Non-pigmented ciliary epithelial cell (primary cell): Measurements from ENCODE around the gene UNK.
"Not testable (repeated sequence)": the region's sequence is repeated elsewhere in the genome, so short reads cannot be mapped to it uniquely, and the experiment has no call there.

Source experiments
- DNase-seq: peaks from one replicate; pipeline ENCODE4 v3.0.0-alpha.2; 2010; ENCODE audit warnings: low read depth

Gene UNK

DNA sequence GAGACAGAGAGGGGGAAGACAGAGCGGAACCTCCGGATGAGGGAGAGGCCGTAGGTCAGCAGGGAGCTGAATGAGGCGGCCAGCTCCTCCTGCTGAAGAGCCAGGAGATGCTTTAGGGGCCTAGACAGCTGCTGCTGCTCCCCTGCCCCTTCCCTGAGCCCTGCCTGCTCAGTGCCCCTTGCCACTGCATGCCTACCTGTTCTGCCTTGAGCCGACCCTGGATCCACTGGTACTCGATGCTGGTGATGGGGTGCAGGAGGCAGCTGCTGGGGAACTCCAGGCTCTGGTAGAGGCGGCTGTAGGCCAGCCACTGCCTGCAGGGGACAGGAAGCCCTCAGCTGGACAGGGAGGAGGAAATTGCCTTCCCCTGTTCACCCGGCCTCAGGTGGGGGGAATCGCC is 52.0 kb downstream of the UNK start:
- DNase-seq, result no peak

DNA sequence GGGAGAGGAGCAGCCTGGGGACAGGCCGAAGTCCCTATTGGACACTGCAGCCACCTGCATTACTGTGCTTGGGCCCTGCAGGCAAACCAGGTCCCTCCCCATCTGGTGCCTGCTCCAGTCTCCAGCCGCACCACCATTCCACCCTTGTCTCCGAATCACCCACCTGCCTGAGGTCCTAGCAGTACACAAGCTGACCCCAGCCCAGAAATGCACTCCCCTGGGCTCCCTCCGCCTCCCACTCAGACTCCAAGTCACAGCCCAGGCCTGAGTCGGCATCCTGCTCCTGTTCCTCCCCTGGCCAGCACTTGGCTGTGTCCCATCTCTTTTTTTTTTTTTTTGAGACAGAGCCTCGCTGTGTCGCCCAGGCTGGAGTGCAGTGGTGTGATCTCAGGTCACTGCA is 53.3 kb downstream of the UNK start:
- DNase-seq, result no peak

DNA sequence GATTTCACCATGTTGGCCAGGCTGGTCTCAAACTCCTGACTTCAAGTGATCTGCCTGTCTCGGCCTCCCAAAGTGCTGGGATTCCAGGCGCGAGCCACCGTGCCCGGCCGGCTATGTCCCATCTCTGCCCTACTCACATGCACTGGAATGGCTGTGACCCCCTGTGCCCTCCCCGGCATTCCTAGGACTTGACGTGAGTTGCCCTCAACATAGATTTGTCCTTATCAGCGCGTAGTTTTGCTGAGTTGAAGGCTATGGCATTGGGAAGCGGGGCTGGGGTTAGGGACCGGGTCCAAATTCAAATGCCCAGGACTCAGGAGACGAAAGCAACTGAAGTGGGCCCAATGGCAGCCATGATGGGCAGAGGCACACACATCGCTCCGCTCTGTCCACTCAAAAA is 53.8 kb downstream of the UNK start:
- no peak for DNase-seq

DNA sequence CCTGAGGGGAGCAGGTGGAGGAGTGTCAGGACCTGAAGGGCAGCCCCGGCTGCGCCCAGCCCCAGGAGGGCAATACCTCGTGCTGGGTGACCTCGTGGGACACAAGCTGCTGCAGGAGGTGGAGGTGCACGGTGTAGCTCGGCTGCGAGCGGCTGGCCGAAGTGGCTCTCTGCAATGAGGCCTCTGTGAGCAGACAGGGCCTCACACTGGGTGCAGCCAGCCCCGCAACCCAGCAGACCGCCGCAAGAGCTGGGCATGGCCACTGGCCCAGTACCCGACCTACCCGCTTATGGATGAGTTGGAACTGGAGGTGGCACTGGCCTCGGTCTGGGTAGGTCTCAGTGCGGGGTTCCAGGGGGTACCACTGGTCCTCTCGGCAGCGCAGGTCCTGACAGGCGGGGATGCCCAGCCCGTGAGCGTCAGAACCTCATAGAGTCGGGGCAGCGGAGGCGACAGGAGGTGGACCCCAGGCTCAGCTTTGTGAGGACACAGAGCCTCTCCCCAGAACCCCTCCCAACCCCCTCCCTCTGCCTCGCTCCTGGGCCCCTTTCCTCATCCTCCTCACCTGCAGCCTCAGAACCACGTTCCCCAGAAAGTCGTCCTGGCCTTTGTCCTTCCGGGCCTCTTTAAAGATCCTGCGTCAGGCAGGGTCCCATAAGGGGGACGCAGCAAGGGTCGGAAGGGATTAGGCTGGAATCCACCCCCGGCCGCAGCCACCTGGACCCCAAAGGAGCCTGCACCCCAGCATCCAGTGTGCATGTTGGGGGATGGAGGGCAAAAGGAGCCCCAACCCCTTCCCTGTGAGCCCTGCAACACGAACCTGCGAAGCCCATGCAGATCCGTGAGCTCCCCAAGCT is 55.6 kb downstream of the UNK start:
- DNase-seq, result no peak

DNA sequence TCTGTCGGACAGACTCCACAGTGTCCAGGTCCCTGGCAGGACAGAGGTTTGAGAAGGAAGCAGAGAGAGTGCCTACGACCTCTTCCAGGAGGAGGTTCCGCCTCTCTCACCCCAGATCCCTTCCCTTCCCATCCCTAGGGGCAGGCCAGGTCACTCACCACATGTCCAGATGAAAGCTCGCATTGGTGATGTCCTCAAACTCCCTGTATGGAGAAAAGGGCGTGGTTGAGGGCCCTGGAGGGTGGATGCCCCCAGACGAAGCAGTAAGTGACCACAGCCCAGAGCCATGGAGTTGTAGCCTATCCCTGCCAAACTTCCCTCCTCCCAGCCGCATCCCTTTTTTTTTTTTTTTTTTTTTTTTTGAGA is 56.2 kb downstream of the UNK start:
- no peak for DNase-seq

DNA sequence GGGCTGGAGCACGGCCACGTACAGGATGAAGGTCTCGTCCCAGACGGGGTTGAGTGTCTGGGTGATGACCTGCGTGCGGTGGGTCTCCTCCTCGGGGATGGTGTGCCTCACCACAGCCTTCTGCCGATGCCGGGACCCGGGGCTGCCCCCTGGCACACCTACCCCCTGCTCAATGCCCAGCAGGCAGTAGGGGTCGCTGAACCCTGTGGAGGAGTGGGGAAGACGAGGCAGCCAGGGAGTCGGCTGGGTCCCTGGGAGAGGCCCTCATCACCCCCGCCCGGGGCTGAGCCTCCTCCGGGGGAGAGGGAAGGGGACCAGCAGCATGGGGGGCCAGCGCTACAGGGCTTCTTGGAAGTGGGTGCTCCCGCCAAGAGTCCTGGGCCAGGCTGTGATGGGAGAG is 57.8 kb downstream of the UNK start:
- DNase-seq, result no peak

DNA sequence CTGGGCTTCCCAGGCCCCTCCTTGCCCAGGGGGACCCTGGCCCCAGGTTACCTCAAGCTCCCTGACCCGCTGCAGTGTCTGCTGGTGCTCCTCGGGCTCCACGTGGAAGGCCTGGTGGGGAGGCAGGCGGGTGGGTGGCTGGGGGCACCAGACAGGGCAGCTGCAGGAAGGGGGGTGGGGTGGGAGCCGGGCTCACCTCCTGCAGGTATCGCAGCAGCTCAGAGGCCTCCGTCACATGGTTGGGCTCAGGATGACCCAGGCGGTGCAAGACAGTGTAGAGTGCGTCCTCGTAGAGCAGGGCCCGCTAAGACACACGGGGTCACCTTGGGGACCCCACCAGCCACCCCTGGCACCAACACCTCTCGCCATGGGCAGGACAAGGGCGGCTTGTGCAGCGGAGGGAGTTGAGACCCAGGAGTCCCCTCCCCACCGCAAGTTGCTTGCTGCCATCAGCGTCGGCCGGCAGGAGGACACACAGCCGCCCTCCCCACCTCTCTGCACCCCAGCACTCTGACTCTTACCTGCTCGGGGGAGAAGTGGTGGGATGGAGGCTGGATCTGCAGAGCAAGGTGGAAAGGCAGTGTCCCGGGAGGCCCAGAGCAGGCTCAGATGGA is 58.5 kb downstream of the UNK start:
- no peak for DNase-seq

DNA sequence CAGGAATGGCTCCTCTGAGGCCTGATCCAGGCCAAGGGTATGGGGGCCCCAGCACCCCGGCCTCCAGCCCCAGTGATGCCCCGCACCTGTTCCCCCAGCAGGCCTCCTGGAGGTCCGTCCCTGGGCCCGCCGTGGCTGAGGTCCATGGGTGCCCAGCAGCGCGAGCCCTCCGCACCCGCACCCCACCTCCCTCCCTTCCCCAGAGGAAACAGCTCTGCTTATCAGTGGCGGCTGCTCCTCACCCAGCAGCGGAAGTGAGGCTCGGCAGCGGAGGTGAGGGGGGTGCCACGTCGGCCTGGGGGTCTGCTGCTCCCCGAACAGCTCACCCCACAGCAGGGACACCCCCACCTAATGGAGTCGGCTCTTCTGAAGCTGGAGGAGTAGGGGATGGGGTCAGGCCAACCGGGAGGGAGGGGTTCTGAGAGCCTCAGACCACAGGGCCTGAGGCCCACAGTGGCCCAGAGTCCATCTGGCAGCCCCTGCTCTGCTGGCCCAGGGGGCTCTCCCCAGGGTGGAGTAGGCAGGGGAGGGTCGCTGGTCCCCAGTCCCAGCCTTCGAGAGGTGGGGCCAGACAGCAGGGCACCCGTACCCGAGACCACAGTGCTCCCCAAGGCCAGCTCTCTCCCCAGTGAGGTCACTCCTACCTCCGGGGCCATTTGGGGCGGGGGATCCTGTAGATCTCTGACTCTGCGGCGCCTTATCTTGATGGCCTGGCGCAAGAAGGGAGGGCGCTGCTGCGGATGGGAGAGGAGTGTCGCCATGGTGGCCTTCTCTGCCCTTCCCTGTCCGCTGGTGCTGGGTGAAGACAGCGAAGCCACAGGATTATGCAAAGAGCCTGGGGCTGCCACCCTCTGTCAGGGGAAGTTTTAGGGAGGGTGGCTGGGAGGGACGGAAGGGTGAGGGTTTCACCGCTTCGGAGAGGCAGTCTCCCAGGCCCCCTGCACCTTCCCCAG is 59.2 kb downstream of the UNK start, which contains the start of gene UNC13D:
UNC13D (minus strand) TSS at position 828 of the 953 bp plus-strand sequence; CDS start at position 761, 67 bp downstream.
- no peak for DNase-seq

DNA sequence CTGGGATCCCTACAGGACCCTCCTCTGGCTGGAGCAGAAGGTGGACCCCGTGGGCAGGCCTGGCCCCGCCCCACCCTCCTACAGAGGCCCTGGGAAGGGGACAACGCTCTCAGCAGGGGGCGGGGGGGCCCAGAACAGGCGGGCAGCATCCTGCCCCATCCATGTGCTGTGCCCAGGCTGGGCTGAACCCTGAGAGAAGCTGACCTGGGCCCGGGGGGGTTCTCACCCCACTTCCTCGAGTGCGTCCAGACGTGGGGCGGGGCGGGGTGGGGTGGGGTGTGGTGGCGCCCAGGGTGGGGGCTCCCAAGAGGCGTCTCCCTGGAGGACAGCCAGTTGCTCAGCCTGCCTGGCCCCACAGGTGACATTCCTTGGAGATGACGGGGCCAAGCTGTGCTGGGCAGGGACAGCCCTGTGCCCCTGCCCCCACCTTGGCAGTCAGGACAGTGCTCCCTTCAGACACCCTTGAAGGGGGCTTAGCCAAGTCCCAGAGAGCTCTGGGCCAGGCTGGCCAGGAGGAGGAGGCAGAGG is 60.0 kb downstream of the UNK start:
- no peak for DNase-seq

DNA sequence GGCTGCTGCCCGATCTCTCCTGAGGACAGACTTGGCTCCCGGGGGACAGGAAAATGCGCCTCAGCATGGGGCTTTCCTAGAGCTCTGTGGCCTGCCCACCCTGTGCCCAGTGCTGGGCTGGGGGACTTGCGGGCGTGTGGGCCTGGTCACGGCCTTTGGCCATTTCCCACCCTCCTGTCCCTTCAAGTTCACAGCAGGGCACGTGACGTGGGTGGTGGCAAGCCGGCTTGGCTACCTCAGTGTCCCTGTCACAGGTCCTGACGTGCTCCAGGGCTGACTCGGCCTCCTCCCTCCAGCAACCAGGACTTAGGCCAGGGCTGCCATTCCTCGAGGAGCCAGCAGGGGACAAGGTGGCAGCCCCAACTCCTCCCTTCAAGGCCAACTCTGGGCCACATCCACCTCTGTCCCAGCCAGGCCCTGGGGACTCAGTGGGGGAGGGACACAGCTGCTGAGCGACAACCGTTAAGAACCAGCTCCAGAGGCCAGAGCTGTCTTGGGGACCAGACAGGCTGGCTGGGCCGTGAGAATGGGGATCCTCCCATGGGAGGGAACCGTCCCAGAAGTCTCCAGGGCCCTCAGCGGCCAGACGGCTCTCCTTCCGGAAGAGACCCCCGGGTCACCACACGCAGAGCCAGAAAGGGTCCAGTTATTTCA is 60.6 kb downstream of the UNK start:
- DNase-seq, result no peak

DNA sequence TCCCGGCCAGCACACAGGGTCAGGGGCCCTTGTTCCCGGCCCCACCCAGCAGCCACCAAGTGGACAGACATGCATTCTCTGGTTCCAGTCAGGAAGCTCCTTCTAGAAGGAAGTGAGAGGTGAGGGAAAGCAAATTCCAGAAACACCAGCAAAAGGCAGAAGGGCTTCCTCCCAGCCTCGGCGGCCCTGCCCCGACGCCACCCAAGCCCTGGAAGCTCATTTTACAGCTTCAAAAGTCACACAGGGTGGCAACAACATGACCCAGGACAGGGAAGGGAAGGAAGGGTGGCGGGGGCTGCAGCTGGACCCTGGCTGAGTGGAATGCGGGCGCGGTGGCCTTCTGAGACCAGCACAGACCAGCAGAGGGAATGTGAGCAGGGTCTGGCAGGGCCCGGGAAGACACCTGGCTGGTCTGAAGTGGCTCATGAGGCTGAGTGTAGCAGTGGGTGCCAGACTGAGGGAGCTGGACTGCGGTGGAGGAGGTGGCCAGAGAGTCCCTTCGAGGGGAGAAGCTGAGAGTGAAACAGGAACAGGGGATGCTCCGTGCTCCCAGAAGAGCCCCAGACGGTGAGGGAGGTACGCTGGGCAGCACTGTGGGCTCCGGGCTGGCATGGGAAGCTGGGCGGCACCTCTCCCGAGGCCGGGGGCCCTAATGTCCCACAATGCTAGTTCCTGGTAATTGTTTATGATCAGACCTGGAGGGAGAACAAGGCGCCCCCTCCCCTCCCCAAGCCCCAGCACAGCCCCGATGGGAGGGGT is 61.5 kb downstream of the UNK start:
- DNase-seq, result no peak

DNA sequence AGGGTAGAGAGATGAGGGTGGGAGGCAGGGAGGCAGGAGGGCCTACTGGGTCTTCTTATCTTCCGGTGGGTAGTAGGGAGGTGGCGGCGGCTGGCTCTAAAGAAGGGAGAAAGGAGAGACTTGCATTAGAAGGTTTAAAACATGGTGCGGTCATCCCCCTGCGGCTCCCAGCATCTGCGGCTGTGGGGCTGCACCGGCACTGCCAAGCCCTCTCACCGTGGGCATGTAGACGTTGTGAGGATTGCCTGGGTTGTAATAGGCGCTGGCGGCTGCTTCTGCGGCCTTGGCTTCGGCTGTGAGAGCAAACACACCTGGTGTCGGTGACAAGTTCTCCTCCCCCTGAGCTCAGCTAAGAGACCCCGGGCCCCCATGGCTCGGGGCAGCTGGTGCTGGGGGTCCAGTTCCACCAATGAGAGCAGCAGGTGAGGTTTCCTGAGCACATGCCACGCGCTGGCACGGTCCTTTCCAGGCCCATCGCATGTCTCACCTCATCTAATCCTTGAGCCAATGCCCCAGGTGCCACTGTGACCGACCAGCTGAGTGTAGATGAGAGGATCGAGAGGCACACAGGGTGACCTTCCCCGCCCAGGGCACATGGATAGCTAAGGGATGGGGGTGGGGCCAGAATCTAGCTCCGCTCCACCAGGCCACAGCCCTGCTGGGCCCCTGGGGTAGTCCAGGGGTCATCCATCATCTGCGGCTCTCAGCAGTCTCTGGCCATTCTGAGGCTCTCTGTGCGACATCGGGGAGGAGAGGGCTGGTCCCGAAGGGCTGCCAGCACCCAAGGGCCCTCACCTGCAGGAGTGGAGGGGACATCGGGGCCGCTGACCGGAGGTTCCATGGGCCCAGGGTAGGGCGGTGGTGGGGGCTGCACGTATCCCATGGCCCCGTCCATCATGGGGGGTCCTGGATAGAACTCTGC is 62.3 kb downstream of the UNK start:
- DNase-seq, result no peak

DNA sequence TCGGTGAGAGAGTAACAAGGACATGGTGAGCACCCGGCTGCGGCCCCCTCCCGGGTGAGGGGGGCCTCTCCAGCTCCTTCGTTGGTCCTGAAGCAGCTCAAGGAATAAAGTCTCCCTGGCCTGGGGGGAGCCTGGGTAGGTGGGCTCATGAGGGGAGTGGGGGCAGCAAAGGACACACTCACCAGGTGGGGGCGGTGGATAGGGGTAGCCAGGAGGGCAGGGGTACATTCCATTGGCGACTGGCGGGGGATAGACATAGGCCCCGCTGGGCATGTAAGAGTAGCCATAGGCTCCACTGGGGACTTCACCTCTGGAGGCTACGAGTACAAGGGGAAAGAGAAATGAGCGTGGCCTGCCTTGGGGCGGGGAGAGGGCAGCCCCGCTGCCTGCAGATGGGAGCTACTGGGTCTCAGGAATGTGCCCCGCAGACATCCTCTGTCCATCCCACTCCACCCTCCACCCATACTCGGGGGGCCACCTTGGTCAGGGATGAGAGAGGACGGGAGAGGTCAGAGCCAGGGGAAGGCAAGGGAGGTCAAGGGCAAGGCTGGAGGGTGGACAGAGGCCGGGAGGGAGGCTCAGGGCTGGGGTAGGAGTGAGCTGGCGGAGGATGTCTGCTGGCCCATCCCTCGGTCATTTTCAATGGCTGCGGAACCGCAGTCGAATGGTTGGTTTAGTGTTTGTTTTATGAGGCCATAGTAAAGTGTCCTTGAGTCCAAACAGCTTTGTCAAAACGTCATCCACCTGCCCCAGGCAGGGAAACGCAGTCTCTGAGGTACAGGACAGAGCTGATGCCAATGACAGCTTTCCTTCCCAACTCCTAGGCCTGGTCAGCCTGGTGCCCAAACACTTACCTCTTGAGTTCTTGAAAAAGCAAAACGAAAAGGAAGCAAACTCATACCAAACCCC is 63.3 kb downstream of the UNK start:
- no peak for DNase-seq

DNA sequence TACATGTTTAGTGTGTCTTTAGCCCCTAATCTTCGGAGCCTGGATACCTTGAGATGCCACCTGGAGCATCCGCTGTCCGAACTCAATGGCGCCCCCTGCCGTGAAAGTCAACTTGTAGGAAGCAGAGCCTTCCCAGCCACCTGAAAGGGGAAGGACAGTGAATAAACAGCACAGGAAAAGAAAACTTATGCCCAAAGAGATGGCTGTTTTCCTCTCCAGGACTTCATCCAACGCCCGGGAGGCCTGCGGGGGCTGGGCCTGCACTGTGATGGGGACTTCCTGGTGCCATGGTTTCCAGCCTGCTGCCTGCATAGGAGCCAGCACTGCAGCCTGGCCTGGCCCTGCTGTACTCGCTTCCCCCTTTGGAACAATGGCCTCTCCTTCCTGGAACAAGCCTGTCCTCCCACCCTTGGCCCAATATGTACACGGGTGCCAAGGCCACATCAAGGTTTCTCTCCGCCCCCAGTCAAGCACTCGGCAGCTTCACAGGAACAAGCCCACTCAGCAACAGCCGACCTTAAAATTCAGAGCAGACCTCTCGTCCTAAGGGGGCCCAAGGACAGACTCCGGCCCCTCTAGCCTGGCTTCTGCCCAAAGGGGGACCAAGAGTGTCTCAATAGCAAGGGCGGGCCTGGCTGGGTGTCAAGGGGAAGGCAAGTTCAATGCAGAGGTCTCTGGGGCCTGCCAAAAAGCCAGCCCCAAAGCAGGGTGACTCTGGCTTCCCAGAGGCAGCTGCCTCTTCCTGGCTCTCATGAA is 64.1 kb downstream of the UNK start:
- DNase-seq, result no peak

DNA sequence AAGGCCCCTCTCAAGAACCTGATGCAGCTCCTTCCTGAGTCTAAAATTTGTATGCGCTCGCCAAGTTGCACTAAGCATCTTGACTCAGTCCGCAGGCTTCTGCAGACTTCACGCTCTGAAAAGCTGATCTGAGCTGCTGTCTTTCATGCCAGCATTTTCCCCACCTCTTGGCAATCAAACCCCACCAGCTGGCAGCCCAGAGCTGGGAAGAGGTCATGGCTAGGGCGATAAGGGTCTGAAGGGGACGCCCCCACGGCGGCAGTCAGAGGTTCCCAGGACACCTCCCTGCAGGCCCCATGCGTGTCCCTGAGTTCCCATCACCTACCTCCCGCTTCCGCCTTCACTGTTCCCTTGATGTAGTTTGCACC is 64.7 kb downstream of the UNK start:
- DNase-seq, result no peak

DNA sequence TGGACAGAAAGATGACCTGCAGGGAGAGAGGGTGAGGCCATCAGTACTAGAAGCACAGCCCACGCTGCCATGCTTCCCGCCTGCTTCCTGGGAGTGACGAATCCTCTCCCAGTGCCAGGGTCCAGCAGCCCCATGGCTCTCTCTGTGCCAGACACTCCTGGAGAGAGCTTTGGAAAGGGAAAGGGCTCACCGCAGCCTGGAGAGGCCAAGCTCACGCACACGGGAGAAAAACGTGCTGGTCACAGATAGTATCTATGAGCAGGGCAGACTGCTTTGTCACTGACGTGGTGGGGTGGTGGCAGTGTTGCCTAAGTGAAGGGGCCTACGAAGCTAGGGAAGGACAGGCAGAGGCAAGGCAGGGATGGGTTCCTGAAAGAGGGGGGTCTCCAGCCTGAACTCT is 65.1 kb downstream of the UNK start:
- DNase-seq, result no peak

DNA sequence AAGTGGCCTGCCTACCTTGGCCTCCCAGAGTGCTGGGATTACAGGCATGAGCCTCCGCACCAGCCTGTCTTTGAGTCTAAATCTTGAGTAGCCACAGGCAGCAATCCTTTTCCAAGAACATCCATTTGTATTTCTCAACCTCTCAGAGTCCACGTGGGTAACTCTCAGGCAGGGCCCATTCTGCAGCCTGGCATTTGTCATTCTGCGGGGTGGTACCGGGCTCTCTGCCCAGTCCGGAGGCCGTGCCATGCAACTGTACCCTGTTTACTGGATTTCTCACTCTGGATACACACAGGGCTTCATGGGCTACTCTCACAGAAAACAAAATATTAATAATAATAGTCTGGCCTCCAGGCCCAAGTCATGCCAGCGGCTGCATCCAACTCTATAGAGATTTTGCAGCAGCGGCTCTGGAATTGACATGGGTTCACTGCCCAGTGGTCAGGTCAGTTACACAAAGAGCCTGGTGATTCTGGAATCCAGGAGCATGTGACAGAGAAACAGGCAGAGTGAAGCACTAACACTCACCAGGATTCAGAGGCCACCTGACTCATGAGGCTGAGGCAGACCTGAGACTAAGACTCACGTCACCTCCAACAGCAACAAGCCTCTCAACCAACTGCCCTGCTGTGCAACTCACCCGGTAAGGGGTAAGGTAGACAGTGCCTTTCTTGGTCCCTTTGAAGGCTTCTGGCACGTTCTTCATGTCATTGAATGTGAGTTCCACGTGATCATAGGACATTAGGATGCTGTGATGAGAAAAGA is 66.5 kb downstream of the UNK start:
- no peak for DNase-seq

DNA sequence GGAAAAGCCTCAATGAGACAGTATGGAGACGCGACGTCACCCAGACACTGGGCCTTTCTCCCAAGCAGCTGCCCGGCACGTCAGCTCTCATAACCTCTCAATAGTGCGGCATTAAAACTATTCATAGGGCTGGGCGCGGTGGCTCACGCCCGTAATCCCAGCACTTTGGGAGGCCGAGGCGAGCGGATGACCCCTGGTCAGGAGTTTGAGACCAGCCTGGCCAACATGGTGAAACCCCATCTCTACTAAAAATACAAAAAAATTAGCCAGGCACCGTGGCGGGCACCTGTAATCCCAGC is 67.0 kb downstream of the UNK start:
- DNase-seq, result not testable (repeated sequence)
